Subcutaneous adipose tissue (tissue), 4 donors: Measurements from ENCODE around the gene KPNA6. TPM values are rescaled to one million over a fixed set of nuclear protein-coding genes. Genes with fewer than 3 reads are reported as not detected.

Source experiments
- total RNA-seq, 4 donors: library from RNA; depleted of rRNA; stranded (reverse); fragments of >200 nt; gene quantifications; one replicate each; pipeline ENCODE4 v1.1.0, GENCODE V29; 2016
- TF ChIP-seq, protein P1 (sequence below): fragments of 450-650 bp; IDR thresholded peaks from one replicate; pipeline ENCODE4 v1.5.1; 2016; ENCODE audit warnings: low read depth, mild to moderate bottlenecking, control low read depth, antibody characterized with exemption, moderate library complexity

KPNA6 gene
- total RNA-seq, 4 donors from 2014 or later, result 31.4 to 41.6 (median 33.7) TPM

DNA sequence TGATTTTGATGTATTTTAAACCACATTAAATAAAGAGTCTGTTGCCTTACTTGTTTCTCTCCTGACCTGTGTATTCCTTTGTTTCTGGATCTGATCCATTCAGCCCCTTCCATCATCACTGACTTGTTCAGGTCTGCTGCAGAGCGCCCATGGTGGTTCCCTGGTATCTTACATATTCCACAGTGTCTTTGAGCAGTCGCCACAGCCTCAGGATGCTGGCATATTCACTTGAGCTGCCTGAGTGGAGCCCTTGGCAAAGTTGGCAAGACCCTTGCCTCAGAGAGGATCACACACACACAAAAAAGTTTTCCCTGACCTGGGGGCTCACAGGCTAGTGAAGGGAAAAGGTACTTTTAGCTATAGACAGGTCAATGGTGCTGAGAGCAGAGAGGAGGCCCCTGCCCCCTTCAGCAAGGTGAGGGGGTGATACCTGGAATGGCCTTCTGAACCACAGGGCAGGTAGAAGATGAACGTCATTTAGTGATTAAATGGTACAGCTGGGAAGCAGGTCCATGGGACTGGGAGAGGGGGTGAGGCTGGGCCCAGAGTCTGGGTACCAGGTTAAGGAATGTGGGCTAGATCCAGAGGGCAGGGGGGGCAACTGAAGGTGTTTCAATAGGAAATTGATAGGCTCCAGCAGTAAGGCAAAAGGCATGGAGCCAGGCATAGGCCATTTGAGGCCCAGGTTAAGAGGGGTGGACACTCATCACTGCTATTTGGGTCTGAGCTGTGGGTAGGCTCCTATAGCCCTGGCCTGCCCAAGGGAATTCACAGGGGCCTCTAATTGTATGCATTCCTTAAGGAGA, 90.6 kb downstream of the KPNA6 start:
- TF ChIP-seq, protein P1, sequence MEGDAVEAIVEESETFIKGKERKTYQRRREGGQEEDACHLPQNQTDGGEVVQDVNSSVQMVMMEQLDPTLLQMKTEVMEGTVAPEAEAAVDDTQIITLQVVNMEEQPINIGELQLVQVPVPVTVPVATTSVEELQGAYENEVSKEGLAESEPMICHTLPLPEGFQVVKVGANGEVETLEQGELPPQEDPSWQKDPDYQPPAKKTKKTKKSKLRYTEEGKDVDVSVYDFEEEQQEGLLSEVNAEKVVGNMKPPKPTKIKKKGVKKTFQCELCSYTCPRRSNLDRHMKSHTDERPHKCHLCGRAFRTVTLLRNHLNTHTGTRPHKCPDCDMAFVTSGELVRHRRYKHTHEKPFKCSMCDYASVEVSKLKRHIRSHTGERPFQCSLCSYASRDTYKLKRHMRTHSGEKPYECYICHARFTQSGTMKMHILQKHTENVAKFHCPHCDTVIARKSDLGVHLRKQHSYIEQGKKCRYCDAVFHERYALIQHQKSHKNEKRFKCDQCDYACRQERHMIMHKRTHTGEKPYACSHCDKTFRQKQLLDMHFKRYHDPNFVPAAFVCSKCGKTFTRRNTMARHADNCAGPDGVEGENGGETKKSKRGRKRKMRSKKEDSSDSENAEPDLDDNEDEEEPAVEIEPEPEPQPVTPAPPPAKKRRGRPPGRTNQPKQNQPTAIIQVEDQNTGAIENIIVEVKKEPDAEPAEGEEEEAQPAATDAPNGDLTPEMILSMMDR, result no peak

GRCh38 chr1:32199043-32199716, 91.3 kb downstream of the KPNA6 start:
- TF ChIP-seq, protein P1, result no peak

DNA sequence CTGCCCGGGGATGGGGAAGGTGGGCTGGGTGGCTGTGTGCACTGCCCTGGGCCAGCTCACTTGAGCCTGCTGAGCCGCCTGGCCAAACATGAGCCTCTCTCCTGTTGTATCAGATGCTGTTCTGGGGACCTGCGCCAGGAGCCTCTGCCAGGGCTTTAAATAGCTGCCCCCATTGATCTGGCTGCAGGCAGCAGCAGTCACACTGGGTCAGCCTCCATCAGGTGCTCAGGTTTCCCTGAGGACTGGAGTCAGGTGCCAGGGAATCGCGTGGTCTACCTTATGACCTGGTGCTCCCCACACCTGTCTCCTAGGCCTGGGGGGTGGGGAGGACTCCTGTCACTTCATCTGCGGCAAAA, 91.8 kb downstream of the KPNA6 start:
- TF ChIP-seq, protein P1, result no peak

GRCh38 chr1:32200226-32201010, 92.6 kb downstream of the KPNA6 start, which contains the start of gene CCDC28B:
Gene CCDC28B, plus strand, starts transcription at chr1:32200595. Its CDS starts 1,341 bp downstream, at chr1:32201936.
- TF ChIP-seq, protein P1, result no peak

DNA sequence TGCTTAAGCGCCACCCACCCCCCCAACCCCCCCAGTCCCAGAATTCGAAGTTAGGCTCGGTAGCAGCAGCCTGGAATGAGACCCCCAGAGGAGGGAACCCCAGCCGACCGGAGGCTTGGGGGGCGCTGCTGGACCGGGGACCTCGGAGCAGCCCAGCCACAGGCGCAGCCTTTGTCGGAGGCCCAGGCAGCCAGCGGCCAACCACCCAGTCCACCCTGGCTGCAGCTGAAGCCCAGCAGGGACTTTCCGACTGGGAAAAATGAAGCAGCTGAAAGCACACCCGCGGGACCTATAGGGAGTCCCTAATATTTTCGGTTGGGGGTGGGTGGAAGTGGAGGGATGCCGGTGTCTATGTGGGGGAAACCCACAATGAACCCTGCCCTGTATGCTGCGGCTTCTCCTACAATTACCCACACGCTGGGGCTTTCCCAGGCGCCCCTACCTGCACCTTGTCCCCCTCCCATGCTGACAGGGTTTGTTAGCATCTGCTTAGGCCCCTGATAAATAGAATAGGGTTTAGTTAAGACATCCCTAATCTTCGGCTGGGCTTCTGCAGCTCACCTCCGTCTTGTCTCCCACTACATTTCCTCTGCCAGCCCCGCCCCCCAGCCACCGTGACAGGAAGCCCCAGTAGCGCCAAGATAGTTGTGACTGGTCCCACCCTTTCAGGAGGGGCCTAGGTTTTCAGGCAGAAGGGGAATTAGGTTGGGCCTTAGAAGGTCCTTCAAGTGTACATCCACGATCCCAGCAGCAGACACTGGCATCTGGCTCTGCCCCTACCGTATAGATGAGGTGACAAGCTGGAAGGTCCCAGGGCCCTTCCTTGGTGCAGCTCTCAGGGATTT, 93.4 kb downstream of the KPNA6 start:
- TF ChIP-seq, protein P1, result no peak

GRCh38 chr1:32204943-32205361, 97.1 kb downstream of the KPNA6 start:
- TF ChIP-seq, protein P1, result no peak
